HEK293T (cell line): Measurements from ENCODE around the gene HSPA1A.

ENCODE experiments used
- ARNT ChIP-seq: fragments of 450-650 bp; IDR thresholded peaks from 2 replicates; pipeline ENCODE4 v1.6.1; 2017; ENCODE audit warnings: mild to moderate bottlenecking
- CTBP1 ChIP-seq: fragments of 450-650 bp; IDR thresholded peaks from 2 replicates; pipeline ENCODE4 v1.6.1; 2016; ENCODE audit warnings: borderline replicate concordance
- ELF4 ChIP-seq: fragments of 450-650 bp; IDR thresholded peaks from 2 replicates; pipeline ENCODE4 v1.6.1; 2017; ENCODE audit warnings: antibody characterized with exemption
- FOXA1 ChIP-seq: fragments of 450-650 bp; IDR thresholded peaks from 2 replicates; pipeline ENCODE4 v1.6.1; 2016; ENCODE audit warnings: mild to moderate bottlenecking
- FOXK2 ChIP-seq: fragments of 450-650 bp; IDR thresholded peaks from 2 replicates; pipeline ENCODE4 v1.6.1; 2016; ENCODE audit warnings: mild to moderate bottlenecking
- FOXM1 ChIP-seq: fragments of 450-650 bp; IDR thresholded peaks from 2 replicates; pipeline ENCODE4 v1.6.1; 2017; ENCODE audit warnings: mild to moderate bottlenecking, borderline replicate concordance
- SP1 ChIP-seq: fragments of 450-650 bp; IDR thresholded peaks from 2 replicates; pipeline ENCODE4 v1.6.1; 2017
- TARDBP ChIP-seq: fragments of 450-650 bp; IDR thresholded peaks from 2 replicates; pipeline ENCODE4 v1.6.1; 2016

GRCh38 chr6:31782126-31782855 is 33.1 kb upstream of the HSPA1A start:
- TF ChIP-seq FOXM1 (no peak), FOXK2 (no peak), TARDBP (no peak), ELF4 (no peak), CTBP1 (no peak), FOXA1 (no peak), ARNT (no peak), SP1 (no peak)
